DMS53 treated with DMSO at 0.1 percent for 48 hours (cell line): Measurements from ENCODE around the gene TRAPPC5.
"Not testable (repeated sequence)": the region's sequence is repeated elsewhere in the genome, so short reads cannot be mapped to it uniquely, and the experiment has no call there.

ENCODE experiments used
- DNase-seq: peaks from one replicate; lab custom pipeline; 2025; ENCODE audit not compliant: unreplicated experiment; lab: John Stamatoyannopoulos, UW

The TRAPPC5 gene

GRCh38 chr19:7680606-7681339, at the start of gene TRAPPC5:
Gene TRAPPC5, plus strand, starts transcription at chr19:7680833. Its CDS starts 1,421 bp downstream, at chr19:7682254.
- peak; percentile 54 for DNase-seq

DNA sequence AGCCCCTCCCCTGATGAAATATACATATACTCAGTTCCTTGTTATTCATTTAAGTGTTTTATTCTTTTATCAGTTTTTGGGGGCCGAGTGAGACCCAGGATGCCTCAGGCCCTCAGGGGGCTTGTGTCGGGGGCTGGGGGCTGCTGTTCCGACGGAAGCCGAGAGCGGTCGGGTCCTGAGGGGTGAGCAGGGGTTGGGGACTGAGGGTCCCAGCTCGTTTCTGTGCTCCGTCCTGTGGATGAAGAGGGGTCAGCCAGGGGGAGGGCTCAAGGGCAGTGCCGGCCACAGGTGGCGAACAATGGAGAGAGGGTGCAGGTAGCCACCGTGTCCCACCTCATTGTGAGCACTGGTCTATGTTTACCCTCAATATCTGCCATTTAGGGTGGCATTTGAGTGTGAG, 49.1 kb upstream of the TRAPPC5 start:
- DNase-seq, result no peak

- DNase-seq, result no peak
Measured at GRCh38 chr19:7632340-7633203, 48.1 kb upstream of the TRAPPC5 start.

GRCh38 chr19:7633698-7634097, 46.9 kb upstream of the TRAPPC5 start, which contains the start of gene PCP2:
Gene PCP2, minus strand, starts transcription at chr19:7633719. Its CDS starts 262 bp downstream, at chr19:7633457.
- no peak for DNase-seq

DNA sequence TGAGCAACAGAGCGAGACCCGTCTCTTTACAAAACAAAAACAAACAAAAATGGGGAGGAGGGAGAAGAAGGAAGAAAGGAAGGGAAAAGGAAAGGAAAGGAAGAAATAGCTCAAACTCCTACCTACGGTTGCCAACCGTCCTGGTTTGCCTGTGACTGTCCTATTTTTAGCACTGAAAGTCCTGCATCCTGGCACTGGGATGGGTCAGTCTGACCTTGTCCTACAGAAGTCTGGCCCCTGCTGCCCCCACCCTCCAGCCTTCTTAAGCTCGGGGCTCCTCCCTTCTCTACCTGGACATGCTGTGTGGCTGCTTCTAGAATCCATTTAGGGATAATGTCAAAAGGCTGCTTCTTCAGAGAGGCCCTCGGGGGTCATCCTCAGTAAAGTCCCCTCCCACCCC, 45.0 kb upstream of the TRAPPC5 start:
- no peak for DNase-seq

- DNase-seq, result no peak
Measured at GRCh38 chr19:7636317-7636690, 44.3 kb upstream of the TRAPPC5 start.

DNA sequence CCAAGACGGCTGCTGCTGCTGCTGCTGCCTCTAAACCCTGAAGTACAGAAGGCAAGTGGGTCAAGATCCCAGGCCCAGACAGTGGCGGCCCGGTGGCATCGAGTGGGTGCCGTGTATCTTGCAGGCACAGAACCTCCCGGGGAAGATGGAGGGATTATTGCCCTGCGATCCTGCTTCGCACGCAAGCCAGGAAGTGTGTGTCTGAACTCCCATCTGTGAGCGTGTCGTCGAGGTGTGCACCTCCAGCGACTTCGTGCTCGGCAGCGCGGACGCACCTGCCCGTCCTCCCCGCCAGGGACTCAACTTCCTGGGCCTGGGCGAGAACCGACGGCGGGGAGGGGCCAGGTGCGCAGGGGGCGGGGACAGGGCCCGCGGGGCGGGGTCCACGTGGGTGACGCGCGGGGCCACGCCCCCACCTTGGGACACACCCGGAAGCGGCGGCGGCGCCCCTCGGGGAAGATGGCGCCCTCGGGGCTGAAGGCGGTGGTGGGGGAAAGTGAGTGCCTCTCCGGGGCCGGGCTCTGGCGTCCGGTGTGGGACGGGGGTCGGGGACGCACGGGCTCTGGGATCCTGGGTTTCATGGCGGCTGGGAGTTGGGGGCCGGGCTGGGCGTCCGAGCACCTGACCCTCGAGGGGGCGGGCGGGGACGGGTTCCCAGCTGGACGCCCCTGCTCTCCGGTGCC, 43.8 kb upstream of the TRAPPC5 start, which contains the start of gene STXBP2:
Gene STXBP2, plus strand, starts transcription at position 420 of the 683 bp plus-strand sequence. Its CDS starts 40 bp downstream, at position 460.
- peak; percentile 42 for DNase-seq

GRCh38 chr19:7637374-7638256, 43.0 kb upstream of the TRAPPC5 start:
- DNase-seq, result no peak

DNA sequence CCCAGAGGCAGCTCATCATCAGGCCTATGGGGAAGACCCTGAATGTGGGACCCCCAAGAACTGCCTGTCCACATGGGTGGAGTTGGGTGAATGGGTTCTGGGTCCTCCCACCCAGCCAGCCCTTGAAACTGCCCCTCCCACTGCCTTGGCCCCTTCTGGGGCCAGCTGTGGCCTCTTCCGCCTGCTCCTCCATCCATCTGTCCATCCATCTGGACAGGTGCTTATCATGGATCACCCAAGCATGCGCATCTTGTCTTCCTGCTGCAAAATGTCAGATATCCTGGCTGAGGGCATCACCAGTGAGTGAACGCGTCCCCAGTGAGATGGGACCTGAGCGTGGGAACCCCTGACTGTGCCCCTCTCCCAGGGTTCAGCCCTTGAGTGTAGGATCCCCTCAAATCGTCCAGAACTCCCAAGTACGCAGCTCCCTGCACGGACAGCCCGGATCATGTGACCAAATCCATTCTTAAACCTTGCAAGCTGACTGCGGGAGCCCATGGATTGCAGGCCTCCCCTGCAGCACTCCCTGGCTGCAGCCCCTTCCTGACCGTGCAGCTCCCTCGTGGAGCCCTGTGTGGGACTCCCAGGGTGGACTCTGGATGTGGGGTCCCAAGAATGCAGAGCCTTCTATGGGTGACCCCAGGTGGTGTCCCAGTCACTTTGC, 41.7 kb upstream of the TRAPPC5 start:
- no peak for DNase-seq

- DNase-seq, result no peak
Measured at GRCh38 chr19:7639863-7640348, 40.7 kb upstream of the TRAPPC5 start.

DNA sequence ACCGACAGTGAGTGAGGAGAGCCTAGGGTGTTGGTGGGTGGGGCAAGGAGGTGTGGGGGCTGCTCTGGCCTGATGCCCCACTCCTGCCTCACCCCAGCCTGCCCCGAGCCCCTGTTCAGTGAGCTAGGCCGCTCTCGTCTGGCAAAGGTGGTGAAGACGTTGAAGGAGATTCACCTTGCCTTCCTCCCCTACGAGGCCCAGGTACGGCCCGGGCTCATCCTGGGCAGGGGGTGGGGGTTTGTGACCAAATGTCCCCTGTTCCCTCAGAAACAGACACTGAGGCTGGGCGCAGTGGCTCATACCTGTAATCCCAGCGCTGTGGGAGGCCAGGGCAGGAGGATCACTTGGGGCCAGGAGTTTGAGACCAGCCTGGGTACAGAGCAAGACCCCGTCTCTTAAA, 39.8 kb upstream of the TRAPPC5 start:
- no peak for DNase-seq

GRCh38 chr19:7641290-7642276, 39.0 kb upstream of the TRAPPC5 start:
- no peak for DNase-seq

GRCh38 chr19:7642295-7643030, 38.2 kb upstream of the TRAPPC5 start:
- no peak for DNase-seq

DNA sequence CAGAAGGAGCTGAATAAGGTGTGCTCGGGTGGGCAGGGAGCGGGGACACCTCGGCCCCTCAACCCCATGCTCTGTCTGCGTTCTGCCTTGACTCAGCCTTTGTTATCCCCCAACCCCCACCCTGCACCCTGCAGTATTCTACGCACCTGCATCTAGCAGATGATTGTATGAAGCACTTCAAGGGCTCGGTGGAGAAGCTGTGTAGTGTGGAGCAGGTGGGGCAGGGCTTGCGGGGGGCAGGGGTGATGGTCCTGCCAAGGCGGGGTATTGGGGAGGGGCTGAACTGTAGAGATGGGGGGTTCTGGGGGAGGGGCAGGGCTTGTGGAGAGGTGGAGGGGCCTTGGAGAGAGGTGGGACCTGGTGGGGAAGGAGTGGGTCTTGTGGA, 37.6 kb upstream of the TRAPPC5 start:
- DNase-seq, result no peak

GRCh38 chr19:7643629-7644549, 36.7 kb upstream of the TRAPPC5 start:
- not testable (repeated sequence) for DNase-seq

DNA sequence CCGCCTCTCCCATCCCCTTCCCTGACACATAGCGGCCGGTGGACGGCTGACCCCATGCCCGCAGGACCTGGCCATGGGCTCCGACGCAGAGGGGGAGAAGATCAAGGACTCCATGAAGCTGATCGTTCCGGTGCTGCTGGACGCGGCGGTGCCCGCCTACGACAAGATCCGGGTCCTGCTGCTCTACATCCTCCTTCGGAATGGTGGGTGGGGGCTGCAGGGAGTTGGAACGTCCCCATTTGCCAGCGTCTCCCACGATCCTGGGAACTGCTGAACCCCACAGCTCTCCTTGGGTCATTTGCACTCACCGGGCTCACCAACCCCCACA, 36.1 kb upstream of the TRAPPC5 start:
- no peak for DNase-seq

DNA sequence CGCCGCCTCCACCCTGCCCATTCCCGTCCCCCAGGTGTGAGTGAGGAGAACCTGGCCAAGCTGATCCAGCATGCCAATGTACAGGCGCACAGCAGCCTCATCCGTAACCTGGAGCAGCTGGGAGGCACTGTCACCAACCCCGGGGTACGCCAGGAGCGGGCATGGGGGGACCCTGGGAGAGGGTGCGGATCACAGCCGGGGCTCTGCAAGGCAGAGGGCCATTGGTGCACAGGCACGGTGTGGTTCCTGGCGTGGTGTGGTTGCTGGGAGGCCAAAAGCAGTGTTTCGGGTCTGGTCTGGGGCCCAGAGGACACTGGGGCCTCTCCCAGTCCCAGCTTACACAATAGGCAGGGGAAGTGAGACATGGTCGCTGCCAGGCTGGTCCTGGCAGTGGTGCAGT, 35.5 kb upstream of the TRAPPC5 start:
- no peak for DNase-seq
